WTC11 (cell line): Measurements from ENCODE around the gene TKT. TPM values are rescaled to one million over a fixed set of nuclear protein-coding genes. Genes with fewer than 3 reads are reported as not detected.

ENCODE experiments used
- ATAC-seq: fragments of 200-7000 bp; cut with Tn5 transposase; 2 replicates; pipeline ENCODE4 v1.10.0; 2021; ENCODE audit warnings: mild to moderate bottlenecking, moderate library complexity
- CTCF ChIA-PET: fragments of 300-600 bp; sonication (Branson Sonifier 250); formaldehyde crosslinking; loops from one replicate; lab custom pipeline; 2021; ENCODE audit warnings: antibody characterized with exemption; lab: Charles Lee
- POLR2A ChIA-PET: fragments of 350-600 bp; sonication (Branson Sonifier 250); formaldehyde crosslinking; loops from one replicate; lab custom pipeline; 2021; ENCODE audit warnings: antibody characterized with exemption; lab: Charles Lee
- DNase-seq: peaks from one replicate; pipeline ENCODE4 v3.0.0; 2021; ENCODE audit warnings: low spot score
- H3K27ac Mint-ChIP-seq: 2 replicates; pipeline ENCODE4 v1.8.0; 2021; ENCODE audit warnings: mixed read lengths
- H3K27me3 Mint-ChIP-seq: 2 replicates; pipeline ENCODE4 v1.8.0; 2021; ENCODE audit warnings: low read depth, mild to moderate bottlenecking, moderate library complexity, mixed read lengths
- H3K36me3 Mint-ChIP-seq: 2 replicates; pipeline ENCODE4 v1.8.0; 2021; ENCODE audit warnings: mixed read lengths
- H3K4me1 Mint-ChIP-seq: 2 replicates; pipeline ENCODE4 v1.8.0; 2022; ENCODE audit warnings: mixed read lengths
- H3K4me3 Mint-ChIP-seq: 2 replicates; pipeline ENCODE4 v1.8.0; 2021; ENCODE audit warnings: mild to moderate bottlenecking, moderate library complexity, mixed read lengths
- H3K9me3 Mint-ChIP-seq: 2 replicates; pipeline ENCODE4 v1.8.0; 2021; ENCODE audit warnings: mixed read lengths
- ATF1 ChIP-seq: sonication (generic); formaldehyde crosslinking; IDR thresholded peaks from 2 replicates; pipeline ENCODE4 v1.8.1; 2023; ENCODE audit warnings: mild to moderate bottlenecking, moderate library complexity, missing genetic modification reagents
- ETV6 ChIP-seq: sonication (generic); formaldehyde crosslinking; IDR thresholded peaks from 2 replicates; pipeline ENCODE4 v1.8.1; 2022; ENCODE audit warnings: mild to moderate bottlenecking, missing genetic modification reagents
- FOXK1 ChIP-seq: sonication (generic); formaldehyde crosslinking; IDR thresholded peaks from 2 replicates; pipeline ENCODE4 v1.8.0; 2022; ENCODE audit warnings: mild to moderate bottlenecking, moderate library complexity, missing genetic modification reagents
- IRF2 ChIP-seq: sonication (generic); formaldehyde crosslinking; IDR thresholded peaks from 2 replicates; pipeline ENCODE4 v1.8.0; 2022; ENCODE audit warnings: low read depth, missing genetic modification reagents, borderline replicate concordance
- MXD4 ChIP-seq: fragments of 250-450 bp; sonication (Bioruptor Pico); IDR thresholded peaks from 2 replicates; pipeline ENCODE4 v1.8.0; 2021; ENCODE audit warnings: mild to moderate bottlenecking, moderate library complexity, borderline replicate concordance
- NFATC4 ChIP-seq: fragments of 250-450 bp; sonication (Bioruptor Pico); IDR thresholded peaks from 2 replicates; pipeline ENCODE4 v1.9.0; 2021; ENCODE audit warnings: mild to moderate bottlenecking
- NR3C1 ChIP-seq: sonication (generic); formaldehyde crosslinking; conservative IDR thresholded peaks from 2 replicates; pipeline ENCODE4 v1.8.1; 2023; ENCODE audit warnings: low read depth, mild to moderate bottlenecking, missing genetic modification reagents
- RORB ChIP-seq: fragments of 250-450 bp; sonication (Bioruptor Pico); IDR thresholded peaks from 2 replicates; pipeline ENCODE4 v1.9.0; 2021; ENCODE audit warnings: mild to moderate bottlenecking
- TEAD4 ChIP-seq: sonication (generic); formaldehyde crosslinking; IDR thresholded peaks from 2 replicates; pipeline ENCODE4 v1.8.0; 2022; ENCODE audit warnings: mild to moderate bottlenecking, missing genetic modification reagents
- ZNF219 ChIP-seq: sonication (generic); formaldehyde crosslinking; IDR thresholded peaks from 2 replicates; pipeline ENCODE4 v1.8.0; 2023; ENCODE audit warnings: missing genetic modification reagents, mild to moderate bottlenecking, borderline replicate concordance
- ZNF396 ChIP-seq: fragments of 250-450 bp; sonication (Bioruptor Pico); IDR thresholded peaks from 2 replicates; pipeline ENCODE4 v1.8.0; 2021; ENCODE audit warnings: mild to moderate bottlenecking, moderate library complexity, borderline replicate concordance
- ZNF416 ChIP-seq: fragments of 250-450 bp; sonication (Bioruptor Pico); IDR thresholded peaks from 2 replicates; pipeline ENCODE4 v1.9.0; 2021; ENCODE audit warnings: mild to moderate bottlenecking, inconsistent platforms
- total RNA-seq: library from RNA; stranded (reverse); gene quantifications from 3 replicates; pipeline ENCODE4 v1.2.3, GENCODE V29; 2021
- TF ChIP-seq, protein P1 (sequence below): fragments of 200-600 bp; IDR thresholded peaks from 2 replicates; pipeline ENCODE4 v1.8.0; 2022; ENCODE audit warnings: antibody characterized with exemption
- TF ChIP-seq, protein P2 (sequence below): sonication (generic); formaldehyde crosslinking; IDR thresholded peaks from 2 replicates; pipeline ENCODE4 v1.8.1; 2022; ENCODE audit warnings: low read depth, missing genetic modification reagents, borderline replicate concordance
- TF ChIP-seq, protein P3 (sequence below): sonication (generic); formaldehyde crosslinking; IDR thresholded peaks from 2 replicates; pipeline ENCODE4 v1.8.0; 2022; ENCODE audit warnings: mild to moderate bottlenecking, missing genetic modification reagents
- TF ChIP-seq, protein P4 (sequence below): sonication (generic); formaldehyde crosslinking; IDR thresholded peaks from 2 replicates; pipeline ENCODE4 v1.8.1; 2022; ENCODE audit warnings: low read depth, mild to moderate bottlenecking, moderate library complexity, missing genetic modification reagents, borderline replicate concordance
- TF ChIP-seq, protein P5 (sequence below): fragments of 250-450 bp; sonication (Bioruptor Pico); IDR thresholded peaks from 2 replicates; pipeline ENCODE4 v1.9.0; 2021; ENCODE audit warnings: mild to moderate bottlenecking
- TF ChIP-seq, protein P6 (sequence below): fragments of 250-450 bp; sonication (Bioruptor Pico); conservative IDR thresholded peaks from 2 replicates; pipeline ENCODE4 v1.9.0; 2021; ENCODE audit warnings: mild to moderate bottlenecking
- TF ChIP-seq, protein P7 (sequence below): sonication (generic); formaldehyde crosslinking; conservative IDR thresholded peaks from 2 replicates; pipeline ENCODE4 v1.8.1; 2023; ENCODE audit warnings: mild to moderate bottlenecking, low read depth, missing genetic modification reagents, moderate library complexity

TKT gene
- total RNA-seq, 1 experiment from 2014 or later: 1,040 TPM

DNA sequence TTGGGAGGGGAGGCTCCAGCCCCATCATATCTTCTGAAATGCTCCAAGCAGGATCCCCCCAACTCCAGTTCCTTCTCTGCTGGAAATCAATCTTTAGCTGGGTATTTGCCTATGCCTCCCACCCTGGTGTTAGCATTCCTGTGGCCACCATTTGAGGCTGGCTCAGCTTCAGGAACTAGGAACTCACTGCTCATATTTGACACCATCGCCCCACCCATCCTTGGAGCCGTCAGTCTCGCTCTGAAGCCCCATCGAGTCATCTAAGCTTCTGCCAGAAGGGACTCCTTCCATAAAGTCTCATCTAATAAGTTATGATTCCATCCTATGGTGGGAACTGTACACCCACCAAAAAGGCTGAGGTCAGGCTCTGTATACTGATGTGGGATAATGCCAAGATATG lies 68.4 kb downstream of the TKT start:
- H3K9me3 Mint-ChIP-seq: no peaks in the 10 kb centered on the region
- ATAC-seq (no peak), DNase-seq (no peak)
- no peaks in the 10 kb centered on the region for H3K4me1 Mint-ChIP-seq
- POLR2A ChIA-PET: no interaction called here
- peaks cover 7% of the 10 kb centered on the region; the same call in 1 of the 2 replicates for H3K36me3 Mint-ChIP-seq
- CTCF ChIA-PET: no interaction called here
- H3K27ac Mint-ChIP-seq: no peak overlapping the region; the same call in 1 of the 2 replicates
- no peaks in the 10 kb centered on the region for H3K27me3 Mint-ChIP-seq
- H3K4me3 Mint-ChIP-seq: no peak overlapping the region
- TF ChIP-seq ZNF416 (no peak), ETV6 (CRISPR knock-in tag) (no peak), IRF2 (CRISPR knock-in tag) (no peak), ZNF396 (CRISPR knock-in tag) (no peak), RORB (CRISPR knock-in tag) (no peak), NR3C1 (CRISPR knock-in tag) (no peak), ZNF219 (CRISPR knock-in tag) (no peak), NFATC4 (CRISPR knock-in tag) (no peak), MXD4 (CRISPR knock-in tag) (no peak), TEAD4 (no peak)
- TF ChIP-seq, protein P1, sequence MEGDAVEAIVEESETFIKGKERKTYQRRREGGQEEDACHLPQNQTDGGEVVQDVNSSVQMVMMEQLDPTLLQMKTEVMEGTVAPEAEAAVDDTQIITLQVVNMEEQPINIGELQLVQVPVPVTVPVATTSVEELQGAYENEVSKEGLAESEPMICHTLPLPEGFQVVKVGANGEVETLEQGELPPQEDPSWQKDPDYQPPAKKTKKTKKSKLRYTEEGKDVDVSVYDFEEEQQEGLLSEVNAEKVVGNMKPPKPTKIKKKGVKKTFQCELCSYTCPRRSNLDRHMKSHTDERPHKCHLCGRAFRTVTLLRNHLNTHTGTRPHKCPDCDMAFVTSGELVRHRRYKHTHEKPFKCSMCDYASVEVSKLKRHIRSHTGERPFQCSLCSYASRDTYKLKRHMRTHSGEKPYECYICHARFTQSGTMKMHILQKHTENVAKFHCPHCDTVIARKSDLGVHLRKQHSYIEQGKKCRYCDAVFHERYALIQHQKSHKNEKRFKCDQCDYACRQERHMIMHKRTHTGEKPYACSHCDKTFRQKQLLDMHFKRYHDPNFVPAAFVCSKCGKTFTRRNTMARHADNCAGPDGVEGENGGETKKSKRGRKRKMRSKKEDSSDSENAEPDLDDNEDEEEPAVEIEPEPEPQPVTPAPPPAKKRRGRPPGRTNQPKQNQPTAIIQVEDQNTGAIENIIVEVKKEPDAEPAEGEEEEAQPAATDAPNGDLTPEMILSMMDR: no peak
- TF ChIP-seq, protein P2, sequence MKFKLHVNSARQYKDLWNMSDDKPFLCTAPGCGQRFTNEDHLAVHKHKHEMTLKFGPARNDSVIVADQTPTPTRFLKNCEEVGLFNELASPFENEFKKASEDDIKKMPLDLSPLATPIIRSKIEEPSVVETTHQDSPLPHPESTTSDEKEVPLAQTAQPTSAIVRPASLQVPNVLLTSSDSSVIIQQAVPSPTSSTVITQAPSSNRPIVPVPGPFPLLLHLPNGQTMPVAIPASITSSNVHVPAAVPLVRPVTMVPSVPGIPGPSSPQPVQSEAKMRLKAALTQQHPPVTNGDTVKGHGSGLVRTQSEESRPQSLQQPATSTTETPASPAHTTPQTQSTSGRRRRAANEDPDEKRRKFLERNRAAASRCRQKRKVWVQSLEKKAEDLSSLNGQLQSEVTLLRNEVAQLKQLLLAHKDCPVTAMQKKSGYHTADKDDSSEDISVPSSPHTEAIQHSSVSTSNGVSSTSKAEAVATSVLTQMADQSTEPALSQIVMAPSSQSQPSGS (CRISPR knock-in tag): no peak
- TF ChIP-seq, protein P3, sequence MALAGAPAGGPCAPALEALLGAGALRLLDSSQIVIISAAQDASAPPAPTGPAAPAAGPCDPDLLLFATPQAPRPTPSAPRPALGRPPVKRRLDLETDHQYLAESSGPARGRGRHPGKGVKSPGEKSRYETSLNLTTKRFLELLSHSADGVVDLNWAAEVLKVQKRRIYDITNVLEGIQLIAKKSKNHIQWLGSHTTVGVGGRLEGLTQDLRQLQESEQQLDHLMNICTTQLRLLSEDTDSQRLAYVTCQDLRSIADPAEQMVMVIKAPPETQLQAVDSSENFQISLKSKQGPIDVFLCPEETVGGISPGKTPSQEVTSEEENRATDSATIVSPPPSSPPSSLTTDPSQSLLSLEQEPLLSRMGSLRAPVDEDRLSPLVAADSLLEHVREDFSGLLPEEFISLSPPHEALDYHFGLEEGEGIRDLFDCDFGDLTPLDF (CRISPR knock-in tag): no peak
- TF ChIP-seq, protein P4, sequence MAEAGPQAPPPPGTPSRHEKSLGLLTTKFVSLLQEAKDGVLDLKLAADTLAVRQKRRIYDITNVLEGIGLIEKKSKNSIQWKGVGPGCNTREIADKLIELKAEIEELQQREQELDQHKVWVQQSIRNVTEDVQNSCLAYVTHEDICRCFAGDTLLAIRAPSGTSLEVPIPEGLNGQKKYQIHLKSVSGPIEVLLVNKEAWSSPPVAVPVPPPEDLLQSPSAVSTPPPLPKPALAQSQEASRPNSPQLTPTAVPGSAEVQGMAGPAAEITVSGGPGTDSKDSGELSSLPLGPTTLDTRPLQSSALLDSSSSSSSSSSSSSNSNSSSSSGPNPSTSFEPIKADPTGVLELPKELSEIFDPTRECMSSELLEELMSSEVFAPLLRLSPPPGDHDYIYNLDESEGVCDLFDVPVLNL: no peak
- TF ChIP-seq, protein P5, sequence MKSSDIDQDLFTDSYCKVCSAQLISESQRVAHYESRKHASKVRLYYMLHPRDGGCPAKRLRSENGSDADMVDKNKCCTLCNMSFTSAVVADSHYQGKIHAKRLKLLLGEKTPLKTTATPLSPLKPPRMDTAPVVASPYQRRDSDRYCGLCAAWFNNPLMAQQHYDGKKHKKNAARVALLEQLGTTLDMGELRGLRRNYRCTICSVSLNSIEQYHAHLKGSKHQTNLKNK (CRISPR knock-in tag): no peak

DNA sequence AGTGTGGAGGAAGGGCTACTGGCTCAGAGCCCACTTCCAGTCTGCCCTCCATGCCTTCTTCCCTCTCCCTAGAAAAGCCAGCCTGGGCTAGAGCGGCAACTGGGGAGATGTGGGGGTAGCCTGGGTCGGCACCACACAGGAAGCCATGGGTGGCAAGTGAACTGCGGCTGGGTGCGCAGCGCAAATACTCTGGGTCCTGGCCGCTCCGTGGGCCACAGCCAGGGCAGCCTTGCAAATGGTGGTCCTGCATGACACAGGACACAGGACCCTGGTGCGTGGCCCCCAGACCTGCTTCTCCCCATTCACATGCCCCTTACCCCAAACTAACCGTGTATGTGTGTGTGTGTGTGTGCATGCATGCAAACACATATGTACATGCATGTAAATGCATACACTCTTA lies 69.1 kb downstream of the TKT start:
- Mint-ChIP-seq H3K36me3 (peaks cover 7% of the 10 kb centered on the region; the same call in 1 of the 2 replicates), H3K9me3 (no peaks in the 10 kb centered on the region), H3K27me3 (no peaks in the 10 kb centered on the region), H3K4me3 (no peak overlapping the region), H3K4me1 (no peaks in the 10 kb centered on the region), H3K27ac (no peak overlapping the region)
- DNase-seq (no peak), ATAC-seq (no peak)
- TF ChIP-seq, protein P6, sequence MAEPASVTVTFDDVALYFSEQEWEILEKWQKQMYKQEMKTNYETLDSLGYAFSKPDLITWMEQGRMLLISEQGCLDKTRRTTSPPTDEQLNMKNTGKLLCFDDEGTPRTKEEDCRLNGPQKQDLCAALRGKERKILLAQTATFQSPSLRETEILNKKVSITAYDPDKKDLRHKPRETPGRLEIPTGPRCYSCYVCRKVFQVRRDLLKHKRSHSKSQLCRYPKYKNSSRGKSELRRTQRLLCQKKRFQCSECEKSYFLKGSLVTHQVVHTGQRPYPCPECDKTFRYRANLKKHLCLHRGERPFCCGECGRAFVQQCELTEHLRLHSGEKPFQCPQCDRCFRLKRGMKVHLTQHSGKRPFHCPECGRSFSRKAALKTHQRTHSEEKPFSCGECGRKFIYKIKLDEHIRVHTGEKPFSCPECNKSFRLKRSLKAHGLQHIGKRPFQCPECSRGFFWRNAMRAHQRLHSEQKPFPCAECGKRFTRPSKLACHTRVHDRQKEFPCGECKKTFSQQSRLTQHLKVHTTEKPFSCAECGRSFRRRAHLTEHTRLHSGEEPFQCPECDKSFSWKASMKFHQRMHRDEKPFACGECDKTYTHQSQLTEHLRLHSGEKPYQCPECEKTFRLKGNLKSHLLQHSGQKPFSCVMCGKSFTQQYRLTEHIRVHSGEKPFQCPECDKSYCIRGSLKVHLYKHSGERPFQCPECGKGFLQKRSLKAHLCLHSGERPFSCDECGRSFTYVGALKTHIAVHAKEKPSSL (CRISPR knock-in tag): no peak
- TF ChIP-seq ATF1 (no peak), ETV6 (CRISPR knock-in tag) (no peak), FOXK1 (CRISPR knock-in tag) (no peak)
- TF ChIP-seq, protein P7, sequence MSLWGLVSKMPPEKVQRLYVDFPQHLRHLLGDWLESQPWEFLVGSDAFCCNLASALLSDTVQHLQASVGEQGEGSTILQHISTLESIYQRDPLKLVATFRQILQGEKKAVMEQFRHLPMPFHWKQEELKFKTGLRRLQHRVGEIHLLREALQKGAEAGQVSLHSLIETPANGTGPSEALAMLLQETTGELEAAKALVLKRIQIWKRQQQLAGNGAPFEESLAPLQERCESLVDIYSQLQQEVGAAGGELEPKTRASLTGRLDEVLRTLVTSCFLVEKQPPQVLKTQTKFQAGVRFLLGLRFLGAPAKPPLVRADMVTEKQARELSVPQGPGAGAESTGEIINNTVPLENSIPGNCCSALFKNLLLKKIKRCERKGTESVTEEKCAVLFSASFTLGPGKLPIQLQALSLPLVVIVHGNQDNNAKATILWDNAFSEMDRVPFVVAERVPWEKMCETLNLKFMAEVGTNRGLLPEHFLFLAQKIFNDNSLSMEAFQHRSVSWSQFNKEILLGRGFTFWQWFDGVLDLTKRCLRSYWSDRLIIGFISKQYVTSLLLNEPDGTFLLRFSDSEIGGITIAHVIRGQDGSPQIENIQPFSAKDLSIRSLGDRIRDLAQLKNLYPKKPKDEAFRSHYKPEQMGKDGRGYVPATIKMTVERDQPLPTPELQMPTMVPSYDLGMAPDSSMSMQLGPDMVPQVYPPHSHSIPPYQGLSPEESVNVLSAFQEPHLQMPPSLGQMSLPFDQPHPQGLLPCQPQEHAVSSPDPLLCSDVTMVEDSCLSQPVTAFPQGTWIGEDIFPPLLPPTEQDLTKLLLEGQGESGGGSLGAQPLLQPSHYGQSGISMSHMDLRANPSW (CRISPR knock-in tag): no peak
- TF ChIP-seq, protein P3 (CRISPR knock-in tag): no peak
- ChIA-PET CTCF (no interaction called here), POLR2A (no interaction called here)
